BJ (cell line): ENCODE results near the gene TBX21. TPM values are rescaled to one million over a fixed set of nuclear protein-coding genes. Genes with fewer than 3 reads are reported as not detected.

Experiments used
- CTCF ChIA-PET: fragments of 350-600 bp; formaldehyde crosslinking; extraction: SDS; loops from one replicate; lab custom pipeline; 2021; ENCODE audit warnings: antibody characterized with exemption, inconsistent platforms; lab: Yijun Ruan, JAX
- POLR2A ChIA-PET: fragments of 300-600 bp; sonication (Branson Sonifier 250); formaldehyde crosslinking; extraction: SDS; loops from one replicate; lab custom pipeline; 2021; ENCODE audit warnings: antibody characterized with exemption; lab: Charles Lee
- DNase-seq: peaks from one replicate; pipeline ENCODE4 v3.0.0-alpha.2; 2011; ENCODE audit warnings: low read depth
- H3K27me3 ChIP-seq: 2 replicates; pipeline ENCODE4 v1.6.0; 2011; ENCODE audit warnings: low read length; ENCODE audit not compliant: control insufficient read depth, insufficient read depth
- H3K36me3 ChIP-seq: 2 replicates; pipeline ENCODE4 v1.5.1; 2011; ENCODE audit warnings: low read length; ENCODE audit not compliant: control insufficient read depth, insufficient read depth
- H3K4me3 ChIP-seq: 2 replicates; pipeline ENCODE4 v1.5.1; 2011; ENCODE audit warnings: low read depth, mild to moderate bottlenecking, control low read depth, low read length
- polyA plus RNA-seq: library from polyadenylated mRNA; depleted of rRNA; stranded (reverse); fragments of >200 nt; gene quantifications from 2 replicates; pipeline ENCODE4 v1.2.3, GENCODE V29; 2011
- TF ChIP-seq, protein P1 (sequence below): IDR thresholded peaks from 2 replicates; pipeline ENCODE4 v1.5.1; 2011; ENCODE audit warnings: low read depth, mild to moderate bottlenecking, control low read depth, inconsistent platforms, low read length, moderate library complexity; ENCODE audit not compliant: insufficient read depth

The TBX21 gene
- polyA plus RNA-seq, 1 experiment, result not detected

DNA sequence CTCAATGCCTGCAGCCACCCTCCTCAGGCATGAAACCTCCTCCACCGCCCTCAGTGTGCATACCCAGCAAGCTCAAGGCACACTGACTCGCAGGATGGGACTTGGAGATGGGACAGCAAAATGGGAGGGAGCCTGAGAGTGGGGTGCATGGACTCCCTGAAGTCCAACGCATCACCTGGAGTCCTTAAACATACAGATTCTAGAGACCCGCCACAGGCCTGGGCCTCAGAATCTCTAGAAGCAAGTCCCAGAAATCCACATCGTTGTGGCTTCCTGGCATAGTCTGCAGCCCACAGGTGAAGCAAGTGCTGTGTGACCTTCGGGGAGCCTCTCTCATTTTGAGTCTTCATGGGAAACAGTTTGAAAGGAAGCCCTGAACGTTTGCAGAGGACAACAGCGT lies 3.6 kb upstream of the TBX21 start:
- Histone ChIP-seq H3K36me3 (no peaks in the 10 kb centered on the region), H3K27me3 (peaks cover 41% of the 10 kb centered on the region), H3K4me3 (no peak overlapping the region)
- ChIA-PET POLR2A (no interaction called here), CTCF (interaction anchor here (1.6 kb wide), 1 partner anchor 12 kb away, joined by 6 read pairs; no protein-coding TSS in a partner anchor)
- TF ChIP-seq, protein P1, sequence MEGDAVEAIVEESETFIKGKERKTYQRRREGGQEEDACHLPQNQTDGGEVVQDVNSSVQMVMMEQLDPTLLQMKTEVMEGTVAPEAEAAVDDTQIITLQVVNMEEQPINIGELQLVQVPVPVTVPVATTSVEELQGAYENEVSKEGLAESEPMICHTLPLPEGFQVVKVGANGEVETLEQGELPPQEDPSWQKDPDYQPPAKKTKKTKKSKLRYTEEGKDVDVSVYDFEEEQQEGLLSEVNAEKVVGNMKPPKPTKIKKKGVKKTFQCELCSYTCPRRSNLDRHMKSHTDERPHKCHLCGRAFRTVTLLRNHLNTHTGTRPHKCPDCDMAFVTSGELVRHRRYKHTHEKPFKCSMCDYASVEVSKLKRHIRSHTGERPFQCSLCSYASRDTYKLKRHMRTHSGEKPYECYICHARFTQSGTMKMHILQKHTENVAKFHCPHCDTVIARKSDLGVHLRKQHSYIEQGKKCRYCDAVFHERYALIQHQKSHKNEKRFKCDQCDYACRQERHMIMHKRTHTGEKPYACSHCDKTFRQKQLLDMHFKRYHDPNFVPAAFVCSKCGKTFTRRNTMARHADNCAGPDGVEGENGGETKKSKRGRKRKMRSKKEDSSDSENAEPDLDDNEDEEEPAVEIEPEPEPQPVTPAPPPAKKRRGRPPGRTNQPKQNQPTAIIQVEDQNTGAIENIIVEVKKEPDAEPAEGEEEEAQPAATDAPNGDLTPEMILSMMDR, result no peak
- DNase-seq, result no peak

DNA sequence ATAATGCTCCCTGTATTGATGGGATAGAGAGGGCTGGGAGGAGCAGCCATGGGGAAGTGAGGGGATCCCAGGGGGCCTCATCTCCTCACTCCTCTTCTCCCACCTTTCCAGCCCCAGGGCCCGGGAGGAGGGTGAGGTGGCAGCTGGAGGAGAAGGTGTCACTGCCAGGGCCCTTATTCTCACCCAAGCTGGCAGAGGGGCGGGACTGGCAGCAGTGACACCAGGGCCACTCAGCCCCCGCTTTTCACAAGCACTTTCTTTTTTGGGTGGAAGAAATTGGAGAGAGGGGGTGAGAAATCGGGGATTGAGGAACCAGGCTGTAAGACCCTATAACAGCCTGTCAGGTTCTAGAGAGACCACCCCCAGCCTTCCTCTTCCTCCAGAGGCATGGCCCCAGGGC lies 2.4 kb upstream of the TBX21 start:
- ChIA-PET CTCF (interaction anchor here (0.7 to 1.6 kb wide), 6 partner anchors 9 to 66 kb away, joined by 3 to 6 read pairs (median 4); no protein-coding TSS in a partner anchor), POLR2A (no interaction called here)
- Histone ChIP-seq H3K27me3 (peaks cover 48% of the 10 kb centered on the region), H3K4me3 (no peak overlapping the region), H3K36me3 (no peaks in the 10 kb centered on the region)
- TF ChIP-seq, protein P1, result no peak
- no peak for DNase-seq

DNA sequence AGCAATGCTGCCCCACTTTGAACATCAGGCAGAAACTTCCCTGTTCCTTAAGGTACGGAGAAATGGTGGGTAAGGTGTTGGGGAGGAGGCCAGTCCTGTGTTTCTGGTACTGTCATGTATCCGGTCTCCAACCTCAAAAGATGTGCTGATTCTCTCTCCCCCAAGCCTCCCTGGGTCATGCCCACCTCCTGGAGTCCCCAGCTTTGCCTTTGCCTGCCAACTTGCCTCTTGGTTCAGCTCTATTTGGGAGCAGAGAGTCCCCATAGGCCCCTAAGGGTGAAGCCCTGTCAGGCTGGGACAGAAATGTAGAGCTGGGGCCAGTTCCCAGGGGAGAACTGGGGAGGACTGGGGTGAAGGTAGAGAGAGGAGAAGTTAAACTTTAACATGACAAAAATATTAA lies 1.6 kb upstream of the TBX21 start:
- ChIA-PET POLR2A (no interaction called here), CTCF (interaction anchor here (1.0 to 1.5 kb wide), 4 partner anchors 9 to 67 kb away, joined by 3 to 5 read pairs (median 4); no protein-coding TSS in a partner anchor)
- H3K27me3 ChIP-seq, result peaks cover 51% of the 10 kb centered on the region
- no peaks in the 10 kb centered on the region for H3K36me3 ChIP-seq
- H3K4me3 ChIP-seq, result no peak overlapping the region
- TF ChIP-seq, protein P1, result no peak
- DNase-seq, result no peak

DNA sequence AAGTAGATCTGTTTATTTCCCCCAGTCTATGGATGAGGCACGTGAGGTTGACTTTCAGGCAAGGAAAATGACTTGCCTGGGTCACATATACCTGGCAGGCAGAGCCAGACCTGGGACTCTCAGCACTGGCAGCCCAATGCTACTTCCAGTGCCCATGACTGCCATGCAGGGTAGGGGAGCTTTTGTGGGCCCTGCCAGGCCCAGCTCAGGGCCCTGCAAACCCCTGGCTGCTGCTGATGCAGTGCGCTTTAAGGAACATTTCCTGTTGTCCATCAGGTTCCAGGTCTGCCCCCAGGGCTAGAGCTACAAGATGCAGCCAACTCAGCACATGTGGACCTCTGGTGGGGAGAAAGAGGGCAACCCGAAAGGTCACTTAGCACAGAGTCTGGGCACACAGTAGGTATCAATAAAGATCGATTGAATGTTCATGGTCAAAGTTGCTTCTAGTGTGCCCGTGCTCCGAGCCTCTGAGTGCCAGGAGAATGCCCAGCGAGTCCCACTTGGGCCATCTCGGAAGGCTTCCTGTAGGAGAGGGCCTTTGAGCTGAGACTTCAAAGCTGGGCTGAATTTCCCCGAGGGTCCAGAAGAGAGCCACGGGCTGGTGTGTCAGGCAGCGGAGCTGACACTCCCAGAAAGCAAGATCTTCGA lies 513 bp upstream of the TBX21 start:
- TF ChIP-seq, protein P1, result no peak
- H3K36me3 ChIP-seq, result no peaks in the 10 kb centered on the region
- POLR2A ChIA-PET, result no interaction called here
- peaks cover 54% of the 10 kb centered on the region for H3K27me3 ChIP-seq
- CTCF ChIA-PET, result interaction anchor here (1.2 to 2.0 kb wide), 2 partner anchors 14 kb away, joined by 3 to 4 read pairs; no protein-coding TSS in a partner anchor
- DNase-seq, result no peak
- no peak overlapping the region for H3K4me3 ChIP-seq

DNA sequence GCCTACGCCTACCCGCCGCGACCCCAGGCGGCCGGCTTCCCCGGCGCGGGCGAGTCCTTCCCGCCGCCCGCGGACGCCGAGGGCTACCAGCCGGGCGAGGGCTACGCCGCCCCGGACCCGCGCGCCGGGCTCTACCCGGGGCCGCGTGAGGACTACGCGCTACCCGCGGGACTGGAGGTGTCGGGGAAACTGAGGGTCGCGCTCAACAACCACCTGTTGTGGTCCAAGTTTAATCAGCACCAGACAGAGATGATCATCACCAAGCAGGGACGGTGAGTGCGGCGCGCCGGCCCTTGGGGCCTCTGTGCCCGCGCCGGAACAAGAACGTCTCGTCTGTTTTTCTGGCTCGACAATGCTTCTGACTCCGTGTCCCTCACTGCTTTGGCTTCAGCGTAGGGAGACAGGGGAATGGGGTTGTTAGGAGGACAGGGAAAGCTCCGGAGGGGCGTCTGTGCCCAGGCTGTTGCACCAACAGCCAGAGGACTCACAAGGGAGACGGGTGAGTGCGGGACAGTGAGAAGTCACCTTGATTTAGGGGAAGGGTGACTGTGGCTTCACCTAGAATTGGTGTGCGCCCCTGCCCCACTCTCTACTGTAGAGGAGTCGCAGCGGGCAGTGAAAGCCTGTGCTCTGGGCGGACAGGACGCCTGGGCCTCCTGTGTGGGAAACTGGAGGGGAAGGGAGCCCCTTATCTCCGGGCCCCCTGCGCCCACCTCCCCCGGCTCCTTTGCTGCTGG lies 806 bp downstream of the TBX21 start:
- no peak overlapping the region for H3K4me3 ChIP-seq
- POLR2A ChIA-PET, result no interaction called here
- CTCF ChIA-PET, result interaction anchor here (0.6 to 2.0 kb wide), 3 partner anchors 16 to 182 kb away, joined by 3 to 4 read pairs (median 3); no protein-coding TSS in a partner anchor

More for the DNA sequence above, 806 bp downstream of the TBX21 start:
- H3K36me3 ChIP-seq, result no peaks in the 10 kb centered on the region
- H3K27me3 ChIP-seq, result peaks cover 49% of the 10 kb centered on the region
- DNase-seq, result no peak
- TF ChIP-seq, protein P1, result no peak
